GM18526 (cell line): ENCODE measurements around the gene PRUNE2.

Source experiments
- POLR2A ChIP-seq: IDR thresholded peaks from 3 replicates; pipeline ENCODE4 v1.6.1; 2011; ENCODE audit not compliant: insufficient read length; ENCODE audit errors: extremely low read depth

The PRUNE2 gene

GRCh38 chr9:76709020-76709419 is 196.9 kb downstream of the PRUNE2 start:
- no peak for TF ChIP-seq POLR2A

GRCh38 chr9:76707510-76707909 is 198.4 kb downstream of the PRUNE2 start:
- no peak for TF ChIP-seq POLR2A

- TF ChIP-seq POLR2A, result no peak
Observed at GRCh38 chr9:76704593-76705204, 201.2 kb downstream of the PRUNE2 start.

GRCh38 chr9:76703270-76703669 is 202.6 kb downstream of the PRUNE2 start:
- TF ChIP-seq POLR2A, result no peak

GRCh38 chr9:76701441-76702039 is 204.4 kb downstream of the PRUNE2 start:
- no peak for TF ChIP-seq POLR2A

GRCh38 chr9:76700916-76701315 is 205.0 kb downstream of the PRUNE2 start:
- TF ChIP-seq POLR2A, result no peak

GRCh38 chr9:76699971-76700370 is 205.9 kb downstream of the PRUNE2 start:
- no peak for TF ChIP-seq POLR2A

GRCh38 chr9:76697554-76697953 is 208.4 kb downstream of the PRUNE2 start:
- TF ChIP-seq POLR2A, result no peak

GRCh38 chr9:76697081-76697480 is 208.8 kb downstream of the PRUNE2 start:
- TF ChIP-seq POLR2A, result no peak

- TF ChIP-seq POLR2A, result no peak
Observed at GRCh38 chr9:76693912-76694311, 212.0 kb downstream of the PRUNE2 start.

GRCh38 chr9:76692458-76693129 is 213.3 kb downstream of the PRUNE2 start:
- no peak for TF ChIP-seq POLR2A

GRCh38 chr9:76691517-76692313 is 214.2 kb downstream of the PRUNE2 start:
- no peak for TF ChIP-seq POLR2A

GRCh38 chr9:76690973-76691370 is 214.9 kb downstream of the PRUNE2 start:
- no peak for TF ChIP-seq POLR2A

GRCh38 chr9:76690246-76690972 is 215.5 kb downstream of the PRUNE2 start:
- TF ChIP-seq POLR2A, result no peak
